GM21619 (cell line): Measurements from ENCODE around the gene MMP3.

ENCODE experiments used
- ATAC-seq: cut with Tn5 transposase; IDR thresholded peaks from one replicate; pipeline ENCODE4 v1.9.1; 2021; ENCODE audit not compliant: unreplicated experiment

MMP3 gene

GRCh38 chr11:102792604-102793003 is 50.8 kb downstream of the MMP3 start:
- no peak for ATAC-seq

GRCh38 chr11:102791271-102792036 is 52.0 kb downstream of the MMP3 start:
- no peak for ATAC-seq

- no peak for ATAC-seq
Observed at GRCh38 chr11:102788334-102788995, 54.9 kb downstream of the MMP3 start.
